HCT116 (cell line): Measurements from ENCODE around the gene CRMP1. TPM values are rescaled to one million over a fixed set of nuclear protein-coding genes. Genes with fewer than 3 reads are reported as not detected.

Experiments used
- ATAC-seq: fragments of 200-7000 bp; cut with Tn5 transposase; 2 replicates; pipeline ENCODE4 v1.9.1; 2020; ENCODE audit warnings: mild to moderate bottlenecking, moderate library complexity
- BruUV-seq: library from RNA; stranded (reverse); fragments of 400-500 nt; replicated peaks from 2 replicates; lab custom pipeline; 2021; lab: Mats Ljungman, UMichigan
- CTCF ChIA-PET: fragments of 300-600 bp; sonication (Branson Sonifier 250); formaldehyde crosslinking; loops from one replicate; lab custom pipeline; 2021; ENCODE audit warnings: antibody characterized with exemption; lab: Charles Lee
- POLR2A ChIA-PET: fragments of 300-600, 350-600 bp; sonication (Branson Sonifier 250); formaldehyde crosslinking; loops from one replicate; lab custom pipeline; 2021; ENCODE audit warnings: antibody characterized with exemption; lab: Charles Lee
- RAD21 ChIA-PET, 2 experiments: fragments of 300-600 bp; sonication (Branson Sonifier 250); formaldehyde crosslinking; loops; one replicate each; lab custom pipeline; 2023; ENCODE audit warnings: low total read pairs in 2 of 2; ENCODE audit not compliant: uncharacterized antibody in 2 of 2, unreplicated experiment in 2 of 2, low non-redundant PET in 1 of 2; lab: Charles Lee
- DNase-seq: peaks from one replicate; pipeline ENCODE4 v3.0.0-alpha.2; 2010; ENCODE audit warnings: low read depth, low spot score
- H2AFZ ChIP-seq: fragments of 200-600 bp; shearing (Covaris generic), sonication (generic); 2 replicates; pipeline ENCODE4 v1.6.1; 2017; ENCODE audit warnings: low read depth, mixed run types, mixed read lengths, antibody characterized with exemption, low read length; ENCODE audit not compliant: poor library complexity, severe bottlenecking
- H3K27ac ChIP-seq: 2 replicates; pipeline ENCODE4 v1.5.1; 2012; ENCODE audit warnings: low read depth, low read length
- H3K27me3 ChIP-seq: fragments of 200-600 bp; sonication (generic); 2 replicates; pipeline ENCODE4 v1.6.1; 2016; ENCODE audit warnings: mixed run types, low read length, mixed read lengths; ENCODE audit not compliant: insufficient read depth
- H3K36me3 ChIP-seq, 2 experiments: fragments of 200-500 bp in 1 of 2; fragments of 200-600 bp in 1 of 2; sonication (Bioruptor generic) in 1 of 2; sonication (generic) in 1 of 2; 2 replicates each; pipeline versions ENCODE4 v1.5.1 to v1.6.1; 2014 to 2016; ENCODE audit warnings: low read length in 2 of 2, inconsistent platforms in 1 of 2, mixed read lengths in 1 of 2, mixed run types in 1 of 2; ENCODE audit not compliant: insufficient read depth in 2 of 2, control insufficient read depth in 1 of 2
- H3K4me1 ChIP-seq, 2 experiments: fragments of 200-600 bp in 1 of 2; sonication (generic) in 1 of 2; 2 replicates each; pipeline versions ENCODE4 v1.5.1 to v1.6.1; 2012 to 2017; ENCODE audit warnings: low read length in 2 of 2, inconsistent platforms in 1 of 2, mild to moderate bottlenecking in 1 of 2, mixed read lengths in 1 of 2, mixed run types in 1 of 2, moderate library complexity in 1 of 2; ENCODE audit not compliant: insufficient read depth in 2 of 2, control insufficient read depth in 1 of 2
- H3K4me2 ChIP-seq: fragments of 200-600 bp; sonication (generic); 2 replicates; pipeline ENCODE4 v1.6.1; 2017; ENCODE audit warnings: mixed run types, low read length, mixed read lengths
- H3K4me3 ChIP-seq, 2 experiments: fragments of 200-600 bp in 1 of 2; sonication (generic) in 1 of 2; replicated peaks in 1 of 2; 2 replicates each; pipeline ENCODE4 v1.5.1; 2011 to 2016; ENCODE audit warnings: low read length in 2 of 2, control low read depth in 1 of 2, low read depth in 1 of 2, mild to moderate bottlenecking in 1 of 2, mixed read lengths in 1 of 2, mixed run types in 1 of 2
- H3K79me2 ChIP-seq: fragments of 200-600 bp; sonication (generic); 2 replicates; pipeline ENCODE4 v1.6.1; 2017; ENCODE audit warnings: mild to moderate bottlenecking, mixed run types, low read length, moderate library complexity, mixed read lengths; ENCODE audit not compliant: insufficient read depth
- H3K9ac ChIP-seq: fragments of 200-600 bp; sonication (generic); 2 replicates; pipeline ENCODE4 v1.6.1; 2016; ENCODE audit warnings: low read length, mixed read lengths
- H3K9me2 ChIP-seq: fragments of 200-600 bp; sonication (generic), shearing (Covaris generic); 2 replicates; pipeline ENCODE4 v1.6.1; 2017; ENCODE audit warnings: mixed run types, mild to moderate bottlenecking, moderate library complexity; ENCODE audit not compliant: insufficient read depth
- H3K9me3 ChIP-seq, 2 experiments: fragments of 200-500 bp in 1 of 2; fragments of 200-600 bp in 1 of 2; sonication (Bioruptor generic) in 1 of 2; sonication (generic) in 1 of 2; 2 replicates each; pipeline ENCODE4 v1.6.1; 2014 to 2017; ENCODE audit warnings: low read length in 2 of 2, mixed read lengths in 2 of 2, inconsistent platforms in 1 of 2, low read depth in 1 of 2, mild to moderate bottlenecking in 1 of 2, mixed run types in 1 of 2, moderate library complexity in 1 of 2; ENCODE audit not compliant: control insufficient read depth in 1 of 2, insufficient read depth in 1 of 2
- H4K20me1 ChIP-seq: fragments of 200-600 bp; sonication (generic), shearing (Covaris generic); 2 replicates; pipeline ENCODE4 v1.6.1; 2017; ENCODE audit warnings: mixed run types, mild to moderate bottlenecking, moderate library complexity; ENCODE audit not compliant: insufficient read depth
- CBX3 ChIP-seq: IDR thresholded peaks from 2 replicates; pipeline ENCODE4 v1.6.1; 2012; ENCODE audit warnings: low read depth
- CEBPB ChIP-seq: IDR thresholded peaks from 2 replicates; pipeline ENCODE4 v1.6.1; 2012; ENCODE audit warnings: low read depth
- EGR1 ChIP-seq: IDR thresholded peaks from 2 replicates; pipeline ENCODE4 v1.6.1; 2012; ENCODE audit warnings: low read depth
- FOSL1 ChIP-seq: IDR thresholded peaks from 2 replicates; pipeline ENCODE4 v1.6.1; 2012; ENCODE audit warnings: low read depth
- JUND ChIP-seq: IDR thresholded peaks from 2 replicates; pipeline ENCODE4 v1.6.1; 2012
- POLR2A ChIP-seq: IDR thresholded peaks from 2 replicates; pipeline ENCODE4 v1.7.0; 2011; ENCODE audit warnings: borderline replicate concordance; ENCODE audit not compliant: insufficient read depth, insufficient read length; ENCODE audit errors: extremely low read depth
- POLR2AphosphoS5 ChIP-seq: IDR thresholded peaks from 2 replicates; pipeline ENCODE4 v1.6.1; 2011; ENCODE audit warnings: mild to moderate bottlenecking, low read depth, low read length, moderate library complexity
- RAD21 ChIP-seq: IDR thresholded peaks from 2 replicates; pipeline ENCODE4 v1.6.1; 2012; ENCODE audit warnings: low read depth, mild to moderate bottlenecking
- SIN3A ChIP-seq: IDR thresholded peaks from 2 replicates; pipeline ENCODE4 v1.6.1; 2012; ENCODE audit warnings: low read depth
- TCF7L2 ChIP-seq: IDR thresholded peaks from 2 replicates; pipeline ENCODE4 v1.7.0; 2011; ENCODE audit warnings: borderline replicate concordance, inconsistent platforms; ENCODE audit not compliant: insufficient read depth, insufficient read length; ENCODE audit errors: extremely low read depth
- ZBTB33 ChIP-seq: IDR thresholded peaks from 2 replicates; pipeline ENCODE4 v1.6.1; 2011; ENCODE audit warnings: mild to moderate bottlenecking, low read length, moderate library complexity; ENCODE audit not compliant: insufficient replicate concordance; ENCODE audit errors: extremely low read depth
- ZFX ChIP-seq: fragments of 450-650 bp; IDR thresholded peaks from 2 replicates; pipeline ENCODE4 v1.6.1; 2017
- intact Hi-C: fragments of 100-400 bp; cut with micrococcal nuclease; formaldehyde crosslinking; loops from 2 replicates; pipeline ENCODE4 v1.10.0; 2022
- total RNA-seq: library from RNA; stranded (reverse); gene quantifications from one replicate; pipeline ENCODE4 v1.2.1, GENCODE V29; 2021; ENCODE audit not compliant: unreplicated experiment

The CRMP1 gene
- total RNA-seq, 1 experiment from 2014 or later: not detected

- H3K36me3 ChIP-seq: no peaks in the 10 kb centered on the region
- RAD21 ChIA-PET: no interaction called here
- H3K79me2 ChIP-seq: no peaks in the 10 kb centered on the region
- H4K20me1 ChIP-seq: no peaks in the 10 kb centered on the region
- peaks cover 43% of the 10 kb centered on the region for H3K27me3 ChIP-seq
- no peak overlapping the region for H3K4me3 ChIP-seq
- no peaks in the 10 kb centered on the region for H3K4me1 ChIP-seq
- no peak overlapping the region for H3K4me2 ChIP-seq
- ATAC-seq (no peak), DNase-seq (no peak)
- intact Hi-C loops: no loop called here
- CTCF ChIA-PET: no interaction called here
- H2AFZ ChIP-seq: no peak overlapping the region
- no TSS peak for BruUV-seq
- no peak overlapping the region for H3K9ac ChIP-seq
- no peaks in the 10 kb centered on the region for H3K9me2 ChIP-seq
- POLR2A ChIA-PET: no interaction called here
- H3K9me3 ChIP-seq: 0 out of 4 replicates have a peak, but pooled peaks cover 0 to 4% of the 10 kb centered on the region in 2 experiments
- no peak for TF ChIP-seq TCF7L2
- TF ChIP-seq CEBPB: no peak
- TF ChIP-seq CBX3: no peak
- no peak for TF ChIP-seq SIN3A
- TF ChIP-seq POLR2AphosphoS5: no peak
- TF ChIP-seq FOSL1: no peak
- no peak for TF ChIP-seq RAD21
- TF ChIP-seq ZBTB33: no peak
- TF ChIP-seq EGR1: no peak
- no peak for TF ChIP-seq POLR2A
- no peak for TF ChIP-seq ZFX
- no peak for TF ChIP-seq JUND
- no peak overlapping the region for H3K27ac ChIP-seq
These were observed 12.8 kb upstream of the CRMP1 start for GRCh38 chr4:5905714-5906113.
